Progenitor cell of endocrine pancreas (in vitro differentiated cells): ENCODE data around the gene NPAS2. TPM values are rescaled to one million over a fixed set of nuclear protein-coding genes. Genes with fewer than 3 reads are reported as not detected.

Source experiments
- DNase-seq: peaks from one replicate; pipeline ENCODE4 v3.0.0; 2021; ENCODE audit warnings: low spot score; ENCODE audit not compliant: unreplicated experiment
- H3K27ac Mint-ChIP-seq: 2 replicates; pipeline ENCODE4 v1.8.0; 2021; ENCODE audit warnings: mild to moderate bottlenecking, moderate library complexity, mixed read lengths
- H3K27me3 Mint-ChIP-seq: 2 replicates; pipeline ENCODE4 v1.8.0; 2021; ENCODE audit warnings: mixed read lengths
- H3K36me3 Mint-ChIP-seq: 2 replicates; pipeline ENCODE4 v1.8.0; 2022; ENCODE audit warnings: mixed read lengths; ENCODE audit not compliant: insufficient read depth
- H3K4me1 Mint-ChIP-seq: 2 replicates; pipeline ENCODE4 v1.8.0; 2021; ENCODE audit warnings: low read depth, mixed read lengths
- H3K4me3 Mint-ChIP-seq: 2 replicates; pipeline ENCODE4 v1.8.0; 2021; ENCODE audit warnings: low read depth, mild to moderate bottlenecking, moderate library complexity, mixed read lengths
- H3K9me3 Mint-ChIP-seq: 2 replicates; pipeline ENCODE4 v1.8.0; 2021; ENCODE audit warnings: low read depth, mixed read lengths
- CTCF ChIP-seq: fragments of 200-600 bp; sonication (generic); IDR thresholded peaks from one replicate; pipeline ENCODE4 v1.5.0; 2021; ENCODE audit warnings: antibody characterized with exemption, mild to moderate bottlenecking; ENCODE audit not compliant: unreplicated experiment
- total RNA-seq: library from RNA; stranded (reverse); gene quantifications from 2 replicates; pipeline ENCODE4 v1.2.1, GENCODE V29; 2021

Gene NPAS2
- total RNA-seq, 1 donor from 2014 or later = 0.84 TPM

- no peaks in the 10 kb centered on the region for H3K36me3 Mint-ChIP-seq
- H3K4me3 Mint-ChIP-seq = no peak overlapping the region
- H3K27me3 Mint-ChIP-seq = no peaks in the 10 kb centered on the region
- DNase-seq = no peak
- no peaks in the 10 kb centered on the region for H3K9me3 Mint-ChIP-seq
- no peak for TF ChIP-seq CTCF
- peaks cover 2% of the 10 kb centered on the region for H3K4me1 Mint-ChIP-seq
- H3K27ac Mint-ChIP-seq = no peak overlapping the region
These were observed 109.2 kb downstream of the NPAS2 start for GRCh38 chr2:100929147-100929546.

- DNase-seq = no peak
- no peaks in the 10 kb centered on the region for H3K9me3 Mint-ChIP-seq
- H3K36me3 Mint-ChIP-seq = no peaks in the 10 kb centered on the region
- peaks cover 2% of the 10 kb centered on the region for H3K4me1 Mint-ChIP-seq
- no peak for TF ChIP-seq CTCF
- no peak overlapping the region for H3K27ac Mint-ChIP-seq
- peaks cover 8% of the 10 kb centered on the region for H3K27me3 Mint-ChIP-seq
- H3K4me3 Mint-ChIP-seq = no peak overlapping the region
These were observed 114.8 kb downstream of the NPAS2 start for GRCh38 chr2:100934504-100935371.

- H3K9me3 Mint-ChIP-seq = no peaks in the 10 kb centered on the region
- peaks cover 2% of the 10 kb centered on the region for H3K4me1 Mint-ChIP-seq
- TF ChIP-seq CTCF = no peak
- H3K36me3 Mint-ChIP-seq = no peaks in the 10 kb centered on the region
- peaks cover 8% of the 10 kb centered on the region for H3K27me3 Mint-ChIP-seq
- no peak overlapping the region for H3K4me3 Mint-ChIP-seq
- no peak for DNase-seq
- no peak overlapping the region for H3K27ac Mint-ChIP-seq
These were observed 115.4 kb downstream of the NPAS2 start for GRCh38 chr2:100935372-100935752.

GRCh38 chr2:100936070-100936741 is 116.3 kb downstream of the NPAS2 start:
- TF ChIP-seq CTCF = no peak
- Mint-ChIP-seq H3K4me1 (peaks cover 2% of the 10 kb centered on the region), H3K27ac (no peak overlapping the region), H3K27me3 (peaks cover 10% of the 10 kb centered on the region), H3K9me3 (no peaks in the 10 kb centered on the region), H3K4me3 (no peak overlapping the region), H3K36me3 (no peaks in the 10 kb centered on the region)
- no peak for DNase-seq

- Mint-ChIP-seq H3K36me3 (no peaks in the 10 kb centered on the region), H3K9me3 (no peaks in the 10 kb centered on the region), H3K27me3 (peaks cover 13% of the 10 kb centered on the region), H3K4me3 (no peak overlapping the region), H3K27ac (no peak overlapping the region), H3K4me1 (peaks cover 2% of the 10 kb centered on the region)
- no peak for DNase-seq
- no peak for TF ChIP-seq CTCF
These were observed 117.1 kb downstream of the NPAS2 start for GRCh38 chr2:100936972-100937542.
